ENCODE results near the gene INPP5E.

- TF ChIP-seq CTCF (IDR thresholded peaks at IDR 0.05) (peak; percentile 49 to 98 (median 74)), POLR2A (IDR thresholded peaks at IDR 0.05) (peak in 1 of 2 donors; percentile 17)
These were observed at the start of gene INPP5E for GRCh38 chr9:136439481-136440408.

Data from heart left ventricle (tissue), 13 donors.